D721Med (cell line): ENCODE data around the gene ETNPPL.

ENCODE experiments used
- DNase-seq: peaks from one replicate; pipeline ENCODE4 v3.0.0; 2011; ENCODE audit warnings: low spot score; ENCODE audit not compliant: insufficient read length
- FAIRE-seq: peaks from 2 replicates; lab custom pipeline; 2011; peaks lifted over from hg19 to GRCh38; lab: Jason Lieb, UNC
- CTCF ChIP-seq: IDR thresholded peaks from 2 replicates; pipeline ENCODE4 v1.5.1; 2012; ENCODE audit warnings: mild to moderate bottlenecking, control low read depth; ENCODE audit not compliant: insufficient read depth; ENCODE audit errors: missing control alignments

The ETNPPL gene

DNA sequence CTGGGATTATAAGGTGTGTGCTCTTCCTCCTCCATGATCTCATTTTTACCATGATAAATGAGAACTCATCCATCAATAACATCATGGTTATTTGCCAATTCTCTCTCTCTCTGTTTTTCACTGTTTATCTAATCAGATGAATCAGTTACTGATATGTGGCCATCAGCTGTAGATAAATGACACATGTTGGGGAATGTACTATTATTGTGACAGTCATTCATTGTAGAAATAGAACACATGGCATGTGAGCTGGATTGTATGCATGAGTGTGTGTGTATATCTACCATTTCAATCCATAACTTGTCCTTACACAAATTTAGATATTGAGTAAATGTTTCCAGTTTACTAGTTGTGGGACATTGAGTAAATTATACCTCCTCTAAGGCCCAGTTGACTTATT is 59.5 kb downstream of the ETNPPL start:
- FAIRE-seq: no peak
- TF ChIP-seq CTCF: no peak
- DNase-seq: no peak

GRCh38 chr4:108702960-108703359 is 59.9 kb downstream of the ETNPPL start:
- DNase-seq (no peak), FAIRE-seq (no peak)
- TF ChIP-seq CTCF: no peak

DNA sequence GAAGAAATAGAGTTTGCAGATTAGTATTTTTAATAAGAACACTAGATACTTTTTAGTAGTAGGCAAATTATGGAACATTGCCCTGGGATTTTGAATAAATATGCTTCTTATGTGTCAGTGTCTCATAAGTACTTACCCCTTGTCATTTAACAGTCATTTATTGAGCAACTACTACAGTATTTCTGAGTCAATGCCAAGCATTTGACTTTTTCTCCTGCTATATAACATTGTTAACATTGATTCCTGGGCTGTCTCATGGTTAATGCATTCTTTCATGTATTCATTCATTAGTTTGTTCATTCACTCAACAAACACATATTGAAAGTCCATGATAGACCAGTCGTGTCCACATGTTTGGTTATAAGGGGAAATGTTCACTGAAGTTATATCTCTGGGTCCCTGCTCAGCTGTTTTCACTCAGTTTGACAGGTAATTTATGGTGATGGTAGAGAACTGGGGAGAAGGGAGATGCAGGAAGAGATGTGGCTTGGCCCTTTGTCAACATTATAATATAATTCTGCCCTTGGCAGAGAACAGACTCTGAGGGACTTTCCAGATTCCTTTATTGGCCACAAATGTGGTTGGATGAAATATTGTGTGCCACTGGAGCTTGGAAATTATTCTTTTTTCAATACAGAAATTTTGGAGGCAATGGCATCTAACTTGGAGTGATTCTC is 62.6 kb downstream of the ETNPPL start:
- DNase-seq (no peak), FAIRE-seq (no peak)
- no peak for TF ChIP-seq CTCF

GRCh38 chr4:108696160-108696559 is 66.7 kb downstream of the ETNPPL start:
- no peak for FAIRE-seq

DNA sequence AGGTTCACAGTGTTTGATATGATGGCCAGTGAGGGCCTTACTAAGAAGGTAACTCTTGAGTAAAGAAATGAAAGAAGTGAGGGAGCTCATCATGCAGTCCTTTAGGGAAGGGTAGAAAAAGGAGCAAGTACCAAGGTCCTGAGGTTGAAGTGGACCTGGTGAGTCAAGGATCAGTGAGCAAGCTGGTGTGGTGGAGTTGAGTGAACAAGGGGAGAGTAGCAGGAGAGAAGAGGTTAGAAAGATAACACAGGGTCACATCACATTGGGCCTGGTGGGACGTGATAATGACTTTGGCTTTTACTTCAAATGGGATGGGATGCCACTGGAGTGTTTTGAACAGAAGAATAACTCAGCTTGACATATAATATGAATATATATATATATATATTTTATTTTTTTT is 67.8 kb downstream of the ETNPPL start:
- DNase-seq: no peak
- FAIRE-seq: no peak

More at GRCh38 chr4:108696160-108696559, 66.7 kb downstream of the ETNPPL start:
- no peak for TF ChIP-seq CTCF
- DNase-seq: no peak

GRCh38 chr4:108694423-108694822 is 68.4 kb downstream of the ETNPPL start:
- DNase-seq (no peak), FAIRE-seq (no peak)
- no peak for TF ChIP-seq CTCF

More for the DNA sequence above, 67.8 kb downstream of the ETNPPL start:
- no peak for TF ChIP-seq CTCF

DNA sequence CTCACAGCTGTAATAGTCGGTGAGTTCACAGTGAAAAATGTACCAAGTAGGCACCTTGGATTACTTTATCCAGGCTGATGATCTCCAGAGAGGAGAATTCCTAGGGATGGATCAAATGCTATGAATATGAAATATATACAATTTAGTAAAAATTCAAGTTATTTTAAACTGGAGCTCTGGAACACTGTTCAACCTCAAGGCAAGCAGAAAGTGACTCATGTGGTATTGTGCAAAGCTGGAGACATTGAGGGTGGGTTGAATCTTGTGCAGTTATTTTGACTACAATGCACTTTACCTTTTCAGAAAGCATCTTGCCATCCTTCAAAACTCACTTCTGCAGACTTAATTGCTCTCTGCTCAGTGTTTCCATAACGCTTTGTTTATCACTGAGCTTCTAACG is 69.0 kb downstream of the ETNPPL start:
- FAIRE-seq: no peak
- no peak for DNase-seq
- TF ChIP-seq CTCF: no peak
